ENCODE results near the gene VDR.

DNA sequence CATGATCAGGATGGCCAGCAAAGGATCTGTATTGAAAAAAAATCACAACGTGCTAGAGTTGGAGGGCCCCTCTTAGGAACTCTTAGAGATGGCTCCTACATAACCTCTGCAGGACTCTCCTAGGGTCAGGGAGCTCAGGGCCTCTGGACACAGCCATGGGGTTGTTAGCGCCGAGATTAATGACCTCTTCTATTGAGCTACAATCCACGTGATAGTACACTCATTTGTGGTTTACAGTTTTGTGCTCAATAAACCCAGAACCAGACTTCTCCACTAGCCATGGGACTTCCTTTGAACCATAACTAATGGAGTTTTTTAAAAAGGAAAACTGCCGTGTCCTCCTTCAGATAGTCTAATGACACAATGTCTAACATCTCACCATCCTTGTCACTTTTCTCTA lies 55.5 kb downstream of the VDR start:
- no peak for TF ChIP-seq POLR2A (IDR thresholded peaks at IDR 0.05)
- TF ChIP-seq, protein P1, sequence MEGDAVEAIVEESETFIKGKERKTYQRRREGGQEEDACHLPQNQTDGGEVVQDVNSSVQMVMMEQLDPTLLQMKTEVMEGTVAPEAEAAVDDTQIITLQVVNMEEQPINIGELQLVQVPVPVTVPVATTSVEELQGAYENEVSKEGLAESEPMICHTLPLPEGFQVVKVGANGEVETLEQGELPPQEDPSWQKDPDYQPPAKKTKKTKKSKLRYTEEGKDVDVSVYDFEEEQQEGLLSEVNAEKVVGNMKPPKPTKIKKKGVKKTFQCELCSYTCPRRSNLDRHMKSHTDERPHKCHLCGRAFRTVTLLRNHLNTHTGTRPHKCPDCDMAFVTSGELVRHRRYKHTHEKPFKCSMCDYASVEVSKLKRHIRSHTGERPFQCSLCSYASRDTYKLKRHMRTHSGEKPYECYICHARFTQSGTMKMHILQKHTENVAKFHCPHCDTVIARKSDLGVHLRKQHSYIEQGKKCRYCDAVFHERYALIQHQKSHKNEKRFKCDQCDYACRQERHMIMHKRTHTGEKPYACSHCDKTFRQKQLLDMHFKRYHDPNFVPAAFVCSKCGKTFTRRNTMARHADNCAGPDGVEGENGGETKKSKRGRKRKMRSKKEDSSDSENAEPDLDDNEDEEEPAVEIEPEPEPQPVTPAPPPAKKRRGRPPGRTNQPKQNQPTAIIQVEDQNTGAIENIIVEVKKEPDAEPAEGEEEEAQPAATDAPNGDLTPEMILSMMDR (IDR thresholded peaks at IDR 0.05), result no peak

Measured in uterus (tissue), 2 donors.